GM04503 (cell line): ENCODE results near the gene MED8.
"Not testable (repeated sequence)": the region's sequence is repeated elsewhere in the genome, so short reads cannot be mapped to it uniquely, and the experiment has no call there.

Experiments
- DNase-seq: peaks from one replicate; pipeline ENCODE4 v3.0.0-alpha.2; 2012; ENCODE audit warnings: low read depth

Gene MED8

DNA sequence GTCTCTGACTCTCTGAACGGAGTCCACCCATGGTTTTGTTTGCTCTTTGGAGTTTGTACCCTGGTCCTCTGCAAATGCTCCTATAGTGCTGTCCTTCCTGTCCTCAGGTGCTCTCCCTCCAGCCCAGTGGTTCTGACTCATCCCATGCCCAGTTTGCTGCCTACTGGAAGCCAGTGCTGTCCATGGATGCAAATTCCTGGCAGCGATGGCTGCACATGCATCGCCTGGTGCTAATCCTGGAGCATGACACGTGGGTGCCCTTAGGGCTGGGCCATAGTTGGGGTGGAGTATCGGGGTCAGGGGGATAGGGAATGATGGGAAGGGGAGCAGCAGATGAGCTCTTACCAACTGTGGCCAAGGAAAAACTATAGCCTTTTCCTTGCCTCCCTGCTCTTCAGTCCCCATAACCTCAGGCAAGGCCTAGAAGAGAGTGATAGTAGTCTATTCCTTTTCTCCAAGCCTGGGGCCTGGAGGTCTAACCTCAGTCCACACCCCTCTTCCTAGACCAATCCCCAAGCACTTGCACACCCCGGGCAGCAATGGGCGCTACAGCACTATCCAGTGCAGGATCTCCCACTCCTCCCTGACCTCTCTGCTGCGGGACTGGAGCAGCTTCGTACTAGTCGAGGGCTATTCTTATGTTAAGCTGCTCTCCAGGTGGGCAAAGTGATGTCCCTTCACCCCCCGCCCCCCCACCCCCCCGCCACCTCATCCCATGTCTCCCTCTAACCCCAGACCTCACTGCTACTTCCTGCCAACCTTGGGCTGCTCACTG, 32.6 kb upstream of the MED8 start:
- no peak for DNase-seq

DNA sequence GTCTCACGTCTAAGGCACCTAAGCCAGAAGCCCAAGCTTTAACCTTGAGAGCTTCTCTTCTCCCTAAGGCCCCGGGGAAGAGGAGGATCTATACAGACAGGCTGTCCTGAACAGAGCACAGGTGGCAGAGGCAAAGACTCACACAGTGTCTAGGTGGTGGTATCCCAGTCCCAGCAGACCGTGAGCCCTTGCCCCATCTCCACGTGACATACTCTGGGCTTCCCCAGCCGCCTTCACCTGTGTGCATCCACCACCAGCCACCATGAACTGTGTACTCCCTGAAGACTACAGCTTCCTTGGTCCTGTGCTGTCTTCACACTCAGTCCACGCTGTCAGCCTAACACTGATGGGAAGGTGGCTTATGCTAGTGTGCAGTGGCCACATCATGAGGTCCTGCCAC, 31.8 kb upstream of the MED8 start:
- no peak for DNase-seq

DNA sequence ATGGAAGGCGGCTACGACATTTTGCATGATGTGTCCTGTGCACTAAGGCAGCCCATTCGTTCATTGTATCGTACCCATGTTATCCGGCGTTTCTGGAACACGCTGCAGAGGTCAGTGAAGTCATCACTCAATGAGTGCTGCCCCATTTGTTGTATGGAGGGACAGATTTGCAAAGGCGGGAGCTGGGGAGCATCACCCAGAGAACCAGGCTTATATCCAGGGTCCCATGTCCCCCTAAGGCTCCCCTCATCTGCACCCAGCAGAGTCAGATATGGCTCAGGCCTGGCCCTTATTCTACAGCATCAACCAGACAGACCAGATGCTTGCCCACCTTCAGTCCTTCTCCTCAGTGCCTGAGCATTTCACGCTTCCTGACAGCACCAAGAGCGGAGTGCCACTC, 31.3 kb upstream of the MED8 start:
- no peak for DNase-seq

DNA sequence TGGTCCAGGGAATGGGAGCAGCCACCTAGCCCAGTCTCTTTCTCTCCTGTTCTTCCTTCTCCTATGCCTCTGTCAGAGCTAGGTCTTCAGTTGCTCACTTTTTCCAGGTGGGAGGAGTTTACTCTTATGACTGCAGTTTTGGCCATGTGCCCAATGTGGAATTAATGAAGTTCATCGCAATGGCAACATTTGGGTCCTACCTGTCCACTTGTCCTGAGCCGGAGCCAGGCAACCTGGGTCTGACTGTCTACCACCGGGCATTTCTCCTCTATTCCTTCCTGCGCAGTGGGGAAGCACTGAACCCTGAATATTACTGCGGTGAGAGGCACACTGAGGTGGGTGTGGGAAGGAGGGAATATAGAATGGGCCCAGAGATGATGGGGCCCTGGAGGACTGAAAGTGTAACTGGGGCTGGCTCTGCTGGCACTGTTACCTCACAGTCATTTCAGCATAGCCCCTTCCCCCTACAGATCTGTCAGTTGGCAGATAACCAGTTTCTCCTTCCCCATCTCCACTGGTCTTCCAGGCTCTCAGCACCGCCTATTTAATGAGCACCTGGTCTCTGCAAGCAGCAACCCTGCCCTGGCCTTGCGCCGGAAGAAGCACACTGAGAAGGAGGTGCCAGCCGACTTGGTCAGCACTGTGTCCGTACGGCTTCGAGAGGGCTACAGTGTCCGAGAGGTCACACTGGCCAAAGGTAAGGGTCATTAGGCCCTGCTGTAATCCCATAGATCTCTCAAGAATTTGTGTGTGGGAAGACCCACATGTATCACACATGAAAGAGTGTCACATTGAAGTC, 30.2 kb upstream of the MED8 start:
- no peak for DNase-seq

DNA sequence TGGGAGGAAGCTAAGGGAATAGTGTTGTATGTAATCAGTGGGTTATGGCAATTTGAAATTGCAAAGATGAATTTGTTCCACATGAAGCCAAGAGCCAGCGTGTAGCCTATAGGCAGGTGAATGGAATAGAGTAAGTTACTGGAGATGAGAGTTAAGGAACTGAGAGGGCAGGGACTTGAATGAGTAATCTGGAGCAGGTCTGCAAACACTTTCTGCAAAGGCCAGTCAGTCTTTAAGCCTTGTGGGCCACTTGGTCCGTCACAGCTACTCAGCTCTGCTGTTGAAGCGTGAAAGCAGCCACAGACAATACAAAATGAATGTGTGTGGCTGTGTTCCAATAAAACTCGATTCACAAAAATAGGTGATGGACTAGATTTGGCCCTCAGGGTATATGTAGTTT, 29.3 kb upstream of the MED8 start:
- DNase-seq, result no peak

DNA sequence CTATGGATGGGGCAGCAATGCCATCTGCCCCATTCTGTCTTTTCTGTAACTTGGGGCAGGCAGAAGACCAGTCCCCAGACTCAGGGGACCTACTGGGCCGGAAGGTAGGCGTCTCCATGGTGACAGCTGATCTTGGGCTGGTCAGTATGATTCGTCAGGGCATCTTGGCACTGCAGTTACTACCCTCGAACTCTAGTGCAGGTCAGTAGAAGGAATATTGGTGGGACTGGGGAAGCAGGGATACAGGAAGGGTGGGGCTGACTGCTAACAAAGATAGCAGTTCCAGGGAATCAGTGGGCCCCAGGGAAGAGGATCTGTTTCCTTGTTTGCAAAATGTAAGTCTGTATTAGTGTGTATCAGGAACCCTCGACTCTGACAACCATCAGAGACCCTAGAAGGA, 26.3 kb upstream of the MED8 start:
- DNase-seq, result no peak

DNA sequence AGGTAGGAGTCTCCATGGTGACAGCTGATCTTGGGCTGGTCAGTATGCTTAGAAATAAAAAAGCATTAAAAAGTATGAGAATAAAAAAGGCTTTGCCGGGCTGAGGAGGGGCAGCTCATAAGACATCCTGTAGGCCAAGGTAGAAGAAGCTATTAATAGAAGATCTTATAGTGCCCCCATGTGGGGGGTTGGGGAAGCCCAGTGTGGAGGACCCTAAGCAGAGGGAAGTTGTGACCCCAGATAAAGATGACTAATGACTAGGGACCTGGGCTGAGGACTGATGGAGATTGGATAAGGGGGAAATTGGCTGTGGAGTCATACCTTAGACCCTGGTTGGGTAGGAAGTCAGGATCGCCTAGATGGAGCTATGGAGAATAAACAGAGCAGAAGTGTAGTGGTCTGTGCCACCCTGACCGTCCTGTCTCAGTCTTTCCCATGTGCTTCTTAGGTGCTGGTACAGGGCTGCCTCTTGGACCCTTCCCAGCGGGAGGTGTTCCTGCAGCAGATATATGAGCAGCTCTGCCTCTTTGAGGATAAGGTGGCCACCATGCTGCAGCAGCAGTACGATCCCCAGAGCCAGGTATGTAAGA, 25.1 kb upstream of the MED8 start:
- DNase-seq, result no peak

DNA sequence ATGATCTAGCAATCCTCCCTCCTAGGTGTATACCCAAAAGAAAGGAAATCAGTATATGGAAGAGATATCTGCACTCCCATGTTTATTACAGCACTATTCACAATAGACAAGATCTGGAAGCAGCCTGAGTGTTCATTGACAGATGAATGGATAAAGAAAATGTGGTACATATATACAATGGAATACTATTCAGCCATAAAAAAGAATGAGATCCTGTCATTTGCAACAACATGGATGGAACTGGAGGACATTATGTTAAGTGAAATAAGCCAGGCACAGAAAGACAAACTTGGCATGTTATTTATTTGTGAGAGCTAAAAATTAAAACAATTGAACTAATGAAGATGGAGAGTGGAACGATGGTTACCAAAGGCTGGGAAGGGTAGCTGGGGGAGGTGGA, 23.8 kb upstream of the MED8 start:
- DNase-seq, result not testable (repeated sequence)

DNA sequence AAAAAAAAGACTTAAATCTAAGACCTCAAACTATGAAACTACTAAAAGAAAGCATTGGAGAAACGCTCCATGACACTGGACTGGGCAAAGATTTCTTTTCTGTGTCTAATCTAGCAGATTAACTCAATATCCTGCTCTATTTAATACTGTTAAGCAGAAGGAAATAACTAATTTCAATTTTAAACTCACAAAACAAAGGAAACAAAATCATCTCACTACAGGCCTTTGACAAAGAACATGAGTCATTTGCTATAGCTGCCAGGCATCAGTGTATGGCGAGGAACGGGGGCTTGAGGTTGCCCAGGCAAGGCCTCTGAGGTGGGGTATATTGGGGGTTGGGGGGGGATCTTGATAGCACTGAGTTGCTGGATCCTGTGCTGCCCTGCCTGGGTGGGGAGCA, 21.0 kb upstream of the MED8 start:
- DNase-seq, result no peak

DNA sequence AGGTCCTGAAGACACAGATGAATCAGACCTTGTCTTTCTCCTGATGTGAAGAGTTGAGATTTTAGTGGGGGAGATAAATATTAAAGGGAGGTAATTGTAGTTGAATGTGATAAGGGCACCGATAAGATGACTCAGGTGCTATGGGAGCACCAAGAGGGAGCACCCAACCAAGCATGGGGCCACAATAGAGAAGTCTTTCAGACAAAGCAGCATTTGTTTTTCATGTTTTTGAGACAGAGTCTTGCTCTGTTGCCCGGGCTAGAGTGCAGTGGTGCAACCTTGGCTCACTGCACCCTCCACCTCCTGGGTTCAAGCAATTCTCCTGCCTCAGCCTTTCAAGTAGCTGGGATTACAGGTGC, 16.3 kb upstream of the MED8 start:
- DNase-seq, result no peak

DNA sequence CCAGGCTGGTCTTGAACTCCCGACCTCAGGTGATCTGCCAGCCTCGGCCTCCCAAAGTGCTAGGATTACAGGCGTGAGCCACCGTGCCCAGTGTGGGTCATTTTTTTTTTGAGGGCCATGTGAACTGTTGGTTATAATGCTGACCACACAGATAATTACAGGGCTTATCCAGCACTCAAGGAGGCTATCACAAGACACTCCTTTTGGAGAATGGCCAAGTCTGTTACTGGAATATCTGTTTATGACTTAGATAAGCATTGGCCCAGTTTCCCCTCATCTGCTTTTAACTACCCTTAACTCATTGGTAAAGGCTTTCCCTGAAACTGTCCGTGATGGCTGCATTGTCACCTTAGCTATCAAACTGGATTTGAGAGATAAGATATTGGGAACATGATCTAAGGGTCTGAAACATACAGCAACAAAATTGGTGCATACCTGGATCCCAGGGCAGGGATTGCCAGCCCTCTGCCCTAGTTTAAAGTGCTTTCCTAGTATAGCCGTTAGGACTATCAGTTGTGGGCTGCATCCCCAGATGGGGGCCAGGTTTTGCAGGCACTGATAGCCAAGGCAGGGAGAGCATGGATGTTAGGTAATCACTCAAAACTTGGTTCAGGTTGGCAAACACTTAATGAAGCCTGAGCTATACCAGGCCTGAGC, 15.7 kb upstream of the MED8 start:
- DNase-seq, result no peak

DNA sequence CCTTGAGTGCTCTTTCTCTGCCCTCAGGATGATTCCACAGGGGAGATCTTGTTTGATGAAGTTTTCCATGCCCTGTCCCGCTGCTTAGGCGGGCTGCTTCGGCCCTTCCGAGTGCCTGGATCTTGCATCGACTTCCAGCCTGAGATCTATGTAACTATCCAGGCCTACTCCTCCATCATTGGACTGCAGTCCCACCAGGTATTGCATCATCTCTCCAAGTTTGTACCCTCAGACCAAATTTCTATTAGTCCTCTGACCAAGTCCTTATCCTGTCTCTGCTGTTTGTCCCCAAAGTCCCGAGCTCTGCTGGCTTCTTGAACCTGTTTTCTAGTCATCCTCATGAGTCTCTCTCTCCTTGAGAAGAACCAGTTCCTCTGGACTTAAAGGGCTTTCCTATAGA, 14.8 kb upstream of the MED8 start:
- DNase-seq, result no peak

DNA sequence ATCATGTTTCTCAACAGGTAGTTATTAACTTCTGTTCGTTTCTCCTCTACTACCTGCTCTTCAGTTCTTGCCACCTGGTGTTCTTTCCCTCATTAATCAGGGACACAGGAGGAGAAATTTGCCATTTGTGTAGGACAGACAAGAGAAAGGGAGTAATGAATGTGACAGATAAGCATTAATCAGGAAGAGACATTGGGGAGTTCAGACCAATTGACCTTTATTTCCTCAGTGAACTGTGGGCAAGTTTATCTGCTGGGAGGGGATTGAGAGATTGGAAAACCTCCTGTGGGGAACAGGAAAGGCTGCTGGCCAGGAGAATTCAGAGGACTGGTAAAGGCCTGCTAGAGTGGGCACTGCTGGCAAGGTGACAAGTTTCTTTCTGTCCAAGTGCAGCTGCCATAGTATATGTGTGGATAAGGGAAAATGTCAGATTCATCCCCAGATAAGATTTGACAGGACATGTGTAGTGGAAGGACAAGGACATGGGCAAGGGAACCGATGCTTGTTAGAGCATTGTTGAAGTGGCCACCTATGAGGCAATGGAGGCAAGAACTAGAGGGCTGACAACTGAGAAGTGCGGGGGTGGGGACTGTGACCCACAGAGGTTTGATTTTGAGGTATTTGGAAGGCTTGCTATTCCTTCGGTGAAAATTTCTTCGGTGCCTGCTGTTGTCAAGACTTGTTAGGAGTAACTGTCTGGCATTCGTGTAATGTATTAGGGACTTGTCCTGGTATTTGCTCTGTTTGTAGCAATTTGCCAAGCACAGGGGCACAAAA, 12.7 kb upstream of the MED8 start:
- DNase-seq, result no peak

DNA sequence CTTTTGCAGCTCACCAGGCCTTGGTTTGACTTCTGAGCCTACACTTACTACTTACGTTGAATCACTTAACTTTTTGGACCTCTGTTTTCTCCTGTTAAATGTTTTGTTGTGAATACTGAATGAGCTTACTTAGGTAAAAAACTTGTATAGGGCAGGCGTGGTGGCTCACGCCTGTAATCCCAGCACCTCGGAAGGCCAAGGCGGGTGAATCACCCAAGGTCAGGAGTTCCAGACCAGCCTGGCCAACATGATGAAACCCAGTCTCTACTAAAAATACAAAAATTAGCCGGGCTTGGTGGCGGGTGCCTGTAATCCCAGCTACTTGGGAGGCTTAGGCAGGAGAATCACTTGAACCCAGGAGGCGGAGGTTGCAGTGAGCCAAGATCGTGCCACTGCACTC, 10.8 kb upstream of the MED8 start:
- not testable (repeated sequence) for DNase-seq

DNA sequence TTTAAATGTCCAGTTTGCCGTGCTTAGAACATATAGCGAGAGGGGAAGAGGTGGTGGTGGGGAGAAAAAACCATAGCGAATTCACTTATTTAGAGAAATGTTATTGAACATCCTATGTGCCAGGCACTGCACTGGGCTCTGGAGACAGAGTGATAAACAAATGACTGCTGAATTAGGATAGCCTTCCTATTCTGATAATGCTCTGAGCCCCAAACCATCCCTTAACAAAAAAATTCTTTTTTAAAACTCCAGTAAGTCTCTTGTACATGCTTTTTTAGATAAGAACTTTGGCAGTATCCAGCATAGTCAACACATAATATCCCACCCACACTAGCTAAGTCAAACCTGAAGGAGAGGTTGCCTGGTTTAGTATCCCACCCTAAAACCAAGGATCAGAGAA, 8.6 kb upstream of the MED8 start:
- DNase-seq, result no peak

DNA sequence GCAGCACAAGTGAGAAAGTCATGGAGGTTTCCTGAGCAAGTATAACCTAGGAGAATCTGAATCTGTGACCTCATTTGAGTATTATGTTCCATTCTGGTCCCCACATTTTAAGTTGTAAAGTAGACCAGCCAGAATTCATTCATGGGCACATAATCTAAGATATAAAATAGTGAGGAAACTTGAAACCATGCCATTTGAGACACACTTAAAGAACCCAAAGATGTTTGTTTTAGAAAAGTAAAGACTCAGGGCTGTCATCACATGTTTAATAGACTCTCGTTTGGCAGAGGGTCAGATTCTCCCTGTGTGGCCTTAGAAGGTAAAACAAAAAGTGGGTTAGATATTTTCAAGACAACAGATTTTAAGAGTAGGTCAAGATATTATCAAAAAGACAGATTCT, 6.5 kb upstream of the MED8 start:
- no peak for DNase-seq

DNA sequence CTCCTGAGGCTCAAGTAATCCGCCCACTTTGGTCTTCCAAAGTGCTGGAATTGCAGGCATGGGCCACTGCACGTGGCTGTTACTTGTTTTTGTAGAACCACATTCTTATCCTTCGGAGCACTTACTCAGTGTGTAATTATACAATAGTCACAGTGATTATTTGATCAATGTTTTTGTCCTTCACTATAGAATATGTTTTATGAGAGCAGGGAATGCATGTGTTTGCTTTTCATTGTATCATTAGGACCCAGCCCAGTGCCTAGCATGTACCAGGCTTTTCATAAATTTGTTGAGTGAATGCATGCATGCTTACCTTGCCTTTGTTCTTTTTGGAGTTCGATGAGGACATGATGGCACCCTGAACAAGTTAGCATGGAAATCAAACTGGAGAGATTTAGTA, 5.9 kb upstream of the MED8 start:
- no peak for DNase-seq

DNA sequence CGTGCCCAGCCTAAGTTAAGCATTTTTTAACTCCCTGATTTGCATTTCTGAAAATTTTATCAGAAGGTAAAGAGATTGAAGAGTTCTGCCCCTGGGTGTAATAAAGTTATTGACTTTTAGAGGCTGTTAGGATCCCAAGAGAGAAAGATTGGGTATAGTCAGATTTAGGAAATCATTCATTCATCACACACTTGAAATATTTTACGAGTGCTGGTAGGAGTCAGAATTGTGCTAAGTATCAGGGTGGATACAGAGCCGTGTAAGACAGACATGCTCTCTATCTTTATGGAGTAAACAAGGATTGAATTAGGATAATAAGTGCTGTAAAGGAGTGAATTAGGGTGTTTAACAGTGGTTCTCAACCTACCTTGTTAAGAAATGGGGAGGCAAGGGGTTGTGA, 3.1 kb upstream of the MED8 start:
- DNase-seq, result no peak

DNA sequence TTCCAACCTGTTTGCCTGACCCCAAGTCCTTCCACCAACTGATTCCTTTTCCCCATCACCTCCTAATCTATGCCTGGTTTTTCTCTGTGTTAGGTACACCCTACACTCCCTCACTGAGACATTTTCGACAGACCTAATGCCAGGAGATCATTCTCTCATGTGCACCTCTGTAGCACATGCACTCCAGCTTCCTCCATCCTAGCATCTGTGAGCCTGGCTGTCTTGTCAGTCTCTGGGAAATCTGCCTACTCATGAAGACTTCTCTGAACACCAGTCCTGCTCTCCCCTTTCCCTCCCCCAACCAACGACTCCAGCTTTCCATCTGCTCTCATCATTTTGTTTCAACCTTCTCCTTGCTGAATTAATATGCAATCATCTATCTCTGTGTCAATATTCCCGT, 987 bp downstream of the MED8 start:
- no peak for DNase-seq

DNA sequence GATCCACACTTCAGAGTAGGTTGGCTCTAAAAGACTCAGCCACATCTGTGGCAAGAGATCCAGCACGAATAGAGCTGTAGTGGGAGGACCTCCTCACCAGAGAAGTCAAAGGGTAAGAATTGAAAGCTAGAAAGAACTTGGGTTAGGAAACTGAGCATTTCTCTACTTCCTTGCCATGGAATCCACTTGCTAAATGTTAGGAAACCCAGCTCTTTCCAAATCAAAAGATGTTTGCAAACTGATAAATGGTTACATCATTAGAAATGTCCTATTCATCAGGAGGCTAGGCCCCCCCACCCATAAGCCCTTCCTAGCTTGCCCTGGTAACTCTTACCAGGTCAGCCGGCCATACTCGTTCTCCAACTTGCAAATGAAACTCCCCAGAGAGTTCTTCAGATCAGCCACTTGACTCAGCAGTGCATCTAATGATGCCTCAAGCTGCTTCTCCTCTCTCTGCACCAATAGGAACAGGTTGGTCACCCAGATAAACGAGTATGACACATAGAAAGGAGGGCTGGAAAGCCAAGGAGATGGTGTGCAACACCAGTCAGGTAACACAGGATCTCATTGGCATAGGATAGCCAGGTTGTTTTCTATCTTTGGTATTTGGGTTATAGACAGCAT, 1.5 kb downstream of the MED8 start:
- no peak for DNase-seq

DNA sequence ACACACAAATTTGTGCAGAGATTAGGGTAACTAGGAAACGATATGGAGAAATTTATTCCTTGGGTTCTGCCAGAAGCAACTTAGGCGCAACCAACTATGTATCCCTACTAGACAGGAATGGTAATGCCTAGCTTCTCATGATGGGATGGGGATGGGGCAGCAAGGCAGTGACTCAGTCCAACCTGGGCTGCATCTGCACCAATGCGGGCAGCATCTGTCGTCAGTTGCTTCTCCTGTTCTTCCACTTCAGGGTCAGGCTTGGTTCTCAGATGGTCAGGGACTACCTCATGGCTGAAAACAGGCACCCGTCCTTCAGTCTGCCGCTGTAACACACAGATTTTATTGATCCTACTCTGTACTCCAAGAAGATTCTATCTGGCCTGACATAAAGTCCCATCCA, 2.9 kb downstream of the MED8 start:
- DNase-seq, result no peak

DNA sequence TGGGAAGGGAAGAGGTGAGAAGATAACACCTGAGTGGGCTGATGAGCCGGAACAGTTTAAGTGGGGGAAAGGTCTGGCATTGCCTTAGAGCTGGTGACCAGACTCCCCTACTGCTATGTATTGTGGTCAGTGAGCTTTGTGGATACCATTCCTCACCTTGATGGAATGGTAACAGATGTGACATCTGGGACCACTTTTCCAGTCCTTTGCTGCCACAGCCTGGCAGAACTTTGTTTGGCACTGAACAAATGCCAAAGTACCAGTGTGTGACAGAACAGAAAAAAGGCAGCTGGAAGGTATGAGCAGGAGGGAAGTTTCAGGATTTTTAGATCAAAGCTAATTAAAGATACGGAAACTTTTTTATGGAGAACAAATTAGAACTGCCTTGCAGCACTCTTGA, 6.2 kb downstream of the MED8 start:
- DNase-seq, result no peak
